Measurements from ENCODE around the gene EEFSEC.

DNA sequence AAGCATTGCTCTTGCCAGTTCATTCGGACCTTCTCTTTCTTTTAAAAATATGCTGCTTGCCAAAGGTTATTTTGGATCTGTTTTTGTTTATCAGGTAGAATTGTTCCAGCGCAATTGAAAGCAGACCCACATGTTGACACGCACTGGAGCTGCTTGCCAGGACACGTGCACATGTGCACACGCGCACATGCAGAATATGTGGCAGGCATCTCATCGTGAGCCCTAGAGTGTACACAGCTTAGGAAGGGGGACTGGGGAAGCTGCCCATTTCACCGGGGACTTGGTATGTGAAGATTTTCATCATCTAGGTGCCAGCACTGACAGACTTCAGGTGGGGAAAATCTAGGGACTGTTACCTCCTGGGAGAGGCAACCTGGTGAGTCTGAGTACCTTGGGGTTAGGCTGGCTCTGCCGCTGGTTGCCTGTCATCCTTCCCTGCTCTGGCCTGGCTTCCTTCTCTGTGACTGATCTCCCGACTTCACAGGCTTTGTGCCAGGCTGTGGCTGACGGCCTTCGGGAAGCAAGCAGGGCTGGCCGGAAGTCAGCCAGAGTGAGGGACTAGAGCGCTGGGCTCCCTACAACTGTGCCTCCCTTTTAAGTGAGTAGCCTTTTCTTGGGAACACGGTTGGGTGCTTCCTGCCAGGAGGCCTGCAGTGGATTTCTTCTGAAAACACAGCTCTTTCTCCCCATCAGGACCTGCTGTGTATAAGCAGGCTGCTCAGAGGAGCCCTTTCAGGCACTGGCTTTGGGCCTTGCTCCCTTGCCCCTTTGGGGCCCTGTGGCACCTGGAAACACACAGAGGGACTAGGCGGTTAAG lies 129.3 kb downstream of the EEFSEC start:
- no peak for TF ChIP-seq POLR2A (IDR thresholded peaks at IDR 0.05)
- TF ChIP-seq, protein P1, sequence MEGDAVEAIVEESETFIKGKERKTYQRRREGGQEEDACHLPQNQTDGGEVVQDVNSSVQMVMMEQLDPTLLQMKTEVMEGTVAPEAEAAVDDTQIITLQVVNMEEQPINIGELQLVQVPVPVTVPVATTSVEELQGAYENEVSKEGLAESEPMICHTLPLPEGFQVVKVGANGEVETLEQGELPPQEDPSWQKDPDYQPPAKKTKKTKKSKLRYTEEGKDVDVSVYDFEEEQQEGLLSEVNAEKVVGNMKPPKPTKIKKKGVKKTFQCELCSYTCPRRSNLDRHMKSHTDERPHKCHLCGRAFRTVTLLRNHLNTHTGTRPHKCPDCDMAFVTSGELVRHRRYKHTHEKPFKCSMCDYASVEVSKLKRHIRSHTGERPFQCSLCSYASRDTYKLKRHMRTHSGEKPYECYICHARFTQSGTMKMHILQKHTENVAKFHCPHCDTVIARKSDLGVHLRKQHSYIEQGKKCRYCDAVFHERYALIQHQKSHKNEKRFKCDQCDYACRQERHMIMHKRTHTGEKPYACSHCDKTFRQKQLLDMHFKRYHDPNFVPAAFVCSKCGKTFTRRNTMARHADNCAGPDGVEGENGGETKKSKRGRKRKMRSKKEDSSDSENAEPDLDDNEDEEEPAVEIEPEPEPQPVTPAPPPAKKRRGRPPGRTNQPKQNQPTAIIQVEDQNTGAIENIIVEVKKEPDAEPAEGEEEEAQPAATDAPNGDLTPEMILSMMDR (IDR thresholded peaks at IDR 0.05) = no peak

Measured in adrenal gland (tissue), 5 donors.